ENCODE data around the gene CCDC174. TPM values are rescaled to one million over a fixed set of nuclear protein-coding genes. Genes with fewer than 3 reads are reported as not detected.
A peak's percentile ranks its signal among the peaks of the same experiment; 100 is the strongest.

The CCDC174 gene
- total and polyA plus RNA-seq, 10 of the 15 experiments (the other 5 are each of a cell fraction or from before 2014, with no cell fraction given), result 11.6 to 31.3 (median 19.1) TPM

- FAIRE-seq (no peak), ATAC-seq (peak; percentile 57), DNase-seq (ENCODE audit: low read depth, low spot score) (no peak)
- Histone ChIP-seq H2AFZ (ENCODE audit: control insufficient read depth, low read depth, low read length) (no peak overlapping the region), H3K4me1 (ENCODE audit: control insufficient read depth, insufficient read depth, low read length) (peaks cover 7% of the 10 kb centered on the region; the same call in 1 of the 2 replicates), H3K79me2 (ENCODE audit: control insufficient read depth, insufficient read depth, low read length) (peaks cover 19% of the 10 kb centered on the region), H4K20me1 (ENCODE audit: control insufficient read depth, insufficient read depth) (no peaks in the 10 kb centered on the region), H3K9ac (ENCODE audit: control insufficient read depth, insufficient read depth, low read length) (no peak overlapping the region), H3K9me3 (replicated peaks; ENCODE audit: control insufficient read depth, insufficient read depth, low read length) (no peaks in the 10 kb centered on the region), H3K27ac (ENCODE audit: control insufficient read depth, insufficient read depth) (peak overlapping the region; percentile 10; the same call in 1 of the 2 replicates), H3K36me3 (ENCODE audit: control insufficient read depth in 2 of 2, insufficient read depth in 2 of 2, low read length in 1 of 2) (peaks cover 16 to 53% of the 10 kb centered on the region in 2 experiments), H3K4me3 (no peak overlapping the region), H3K27me3 (replicated peaks in 1 of 2; ENCODE audit: control insufficient read depth in 2 of 2, insufficient read depth in 2 of 2, low read length in 1 of 2) (no peaks in the 10 kb centered on the region), H3K4me2 (ENCODE audit: control insufficient read depth, insufficient read depth) (peak overlapping the region; percentile 47)
- TF ChIP-seq PAX8 (IDR thresholded peaks at IDR 0.05) (no peak), BHLHE40 (IDR thresholded peaks at IDR 0.05; ENCODE audit: borderline replicate concordance in 1 of 2, low read depth in 2 of 2, low read length in 1 of 2) (peak in 1 of 2 experiments; percentile 27; a peak in 1 of 4 replicates)
- CTCF ChIA-PET, result no interaction called here
- RAD21 ChIA-PET (ENCODE audit: unreplicated experiment), result interaction anchor here (1.0 kb wide), 1 partner anchor 29 kb away, joined by 3 read pairs; no protein-coding TSS in a partner anchor
- WGBS (ENCODE audit: insufficient coverage, insufficient replicate concordance, low lambda C conversion rate, missing lambda C conversion rate), result 15% methylated on average over 2 of the region's 2 CpGs
- intact Hi-C loops (cut with micrococcal nuclease; ENCODE audit: unreplicated experiment) (no loop called here), in situ Hi-C loops (cut with MboI) (no loop called here)
- SMC1A ChIA-PET (ENCODE audit: uncharacterized antibody, unreplicated experiment), result no interaction called here
- BruUV-seq (replicated peaks), result no TSS peak
- POLR2A ChIA-PET, result interaction anchor here (1.5 kb wide), 1 partner anchor 11 kb away, joined by 6 read pairs; no protein-coding TSS in a partner anchor
Observed at GRCh38 chr3:14657579-14657978, 6.0 kb downstream of the CCDC174 start.

GRCh38 chr3:14658978-14659377, 7.4 kb downstream of the CCDC174 start:
- Histone ChIP-seq H3K9me3 (replicated peaks; ENCODE audit: control insufficient read depth, insufficient read depth, low read length) (no peaks in the 10 kb centered on the region), H3K79me2 (ENCODE audit: control insufficient read depth, insufficient read depth, low read length) (peaks cover 5% of the 10 kb centered on the region), H2AFZ (ENCODE audit: control insufficient read depth, low read depth, low read length) (no peak overlapping the region), H3K4me2 (ENCODE audit: control insufficient read depth, insufficient read depth) (no peak overlapping the region), H3K27me3 (replicated peaks in 1 of 2; ENCODE audit: control insufficient read depth in 2 of 2, insufficient read depth in 2 of 2, low read length in 1 of 2) (no peaks in the 10 kb centered on the region), H4K20me1 (ENCODE audit: control insufficient read depth, insufficient read depth) (no peaks in the 10 kb centered on the region), H3K4me3 (no peak overlapping the region), H3K9ac (ENCODE audit: control insufficient read depth, insufficient read depth, low read length) (no peak overlapping the region), H3K36me3 (ENCODE audit: control insufficient read depth in 2 of 2, insufficient read depth in 2 of 2, low read length in 1 of 2) (peaks cover 17 to 57% of the 10 kb centered on the region in 2 experiments), H3K4me1 (ENCODE audit: control insufficient read depth, insufficient read depth, low read length) (peaks cover 7% of the 10 kb centered on the region; the same call in 1 of the 2 replicates), H3K27ac (ENCODE audit: control insufficient read depth, insufficient read depth) (no peak overlapping the region)
- intact Hi-C loops (cut with micrococcal nuclease; ENCODE audit: unreplicated experiment) (no loop called here), in situ Hi-C loops (cut with MboI) (no loop called here)
- RAD21 ChIA-PET (ENCODE audit: unreplicated experiment), result no interaction called here
- 98% methylated on average over 2 of the region's 2 CpGs for WGBS (ENCODE audit: insufficient coverage, insufficient replicate concordance, low lambda C conversion rate, missing lambda C conversion rate)
- FAIRE-seq, result no peak
- CTCF ChIA-PET, result interaction anchor here (0.5 to 4.1 kb wide), 3 partner anchors 77 to 168 kb away, joined by 3 to 22 read pairs (median 4); no protein-coding TSS in a partner anchor
- no peak for ATAC-seq
- SMC1A ChIA-PET (ENCODE audit: uncharacterized antibody, unreplicated experiment), result interaction anchor here (2.4 kb wide), 1 partner anchor 122 kb away, joined by 8 read pairs; no protein-coding TSS in a partner anchor
- no peak for DNase-seq (ENCODE audit: low read depth, low spot score)
- BruUV-seq (replicated peaks), result no TSS peak
- POLR2A ChIA-PET, result no interaction called here
- TF ChIP-seq MTA3 (IDR thresholded peaks at IDR 0.05; ENCODE audit: borderline replicate concordance, low read length) (no peak), SUPT20H (IDR thresholded peaks at IDR 0.05; ENCODE audit: borderline replicate concordance, control insufficient read depth, low read depth, low read length) (no peak), IKZF2 (IDR thresholded peaks at IDR 0.05) (no peak), ZNF217 (IDR thresholded peaks at IDR 0.05) (no peak)
